ENCODE data around the gene CDH24.
A peak's percentile ranks its signal among the peaks of the same experiment; 100 is the strongest.

Gene CDH24

DNA sequence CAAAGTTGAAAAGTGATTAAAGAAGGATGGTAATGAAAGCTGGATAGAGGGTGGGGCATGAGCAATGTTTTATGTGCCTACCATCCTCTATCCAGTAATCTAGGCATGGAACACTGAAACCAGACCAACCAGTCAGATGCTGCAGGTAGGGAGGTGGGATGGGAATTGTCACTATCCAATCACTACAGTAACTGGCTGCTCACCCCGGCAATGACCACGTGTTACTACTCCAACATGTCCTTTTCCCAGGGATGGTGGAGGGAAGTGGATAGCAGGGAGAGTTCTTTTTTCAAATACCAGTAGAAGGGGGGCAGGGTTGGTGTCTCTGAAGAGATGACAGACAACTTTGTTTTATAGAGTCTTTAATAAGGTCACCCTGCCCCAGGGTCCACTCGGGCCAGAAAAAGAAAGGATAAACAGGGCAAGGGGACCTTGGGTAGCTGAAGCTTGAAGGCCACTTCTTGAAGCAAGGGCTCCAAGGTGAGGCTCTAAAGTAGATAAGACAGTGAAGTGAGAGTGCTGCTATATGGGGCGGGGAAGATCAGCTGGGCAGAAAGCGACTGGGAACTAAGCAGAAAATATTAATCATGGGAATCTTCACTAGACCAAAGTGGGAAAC, 14.7 kb upstream of the CDH24 start:
- Histone ChIP-seq H3K9me3 (no peaks in the 10 kb centered on the region), H3K36me3 (peaks cover 57% of the 10 kb centered on the region), H3K27me3 (no peaks in the 10 kb centered on the region), H3K4me3 (ENCODE audit: low read depth, low read length) (peak overlapping the region; percentile 99), H3K4me1 (peaks cover 23% of the 10 kb centered on the region)
- DNase-seq = no peak
- TF ChIP-seq, protein P1, sequence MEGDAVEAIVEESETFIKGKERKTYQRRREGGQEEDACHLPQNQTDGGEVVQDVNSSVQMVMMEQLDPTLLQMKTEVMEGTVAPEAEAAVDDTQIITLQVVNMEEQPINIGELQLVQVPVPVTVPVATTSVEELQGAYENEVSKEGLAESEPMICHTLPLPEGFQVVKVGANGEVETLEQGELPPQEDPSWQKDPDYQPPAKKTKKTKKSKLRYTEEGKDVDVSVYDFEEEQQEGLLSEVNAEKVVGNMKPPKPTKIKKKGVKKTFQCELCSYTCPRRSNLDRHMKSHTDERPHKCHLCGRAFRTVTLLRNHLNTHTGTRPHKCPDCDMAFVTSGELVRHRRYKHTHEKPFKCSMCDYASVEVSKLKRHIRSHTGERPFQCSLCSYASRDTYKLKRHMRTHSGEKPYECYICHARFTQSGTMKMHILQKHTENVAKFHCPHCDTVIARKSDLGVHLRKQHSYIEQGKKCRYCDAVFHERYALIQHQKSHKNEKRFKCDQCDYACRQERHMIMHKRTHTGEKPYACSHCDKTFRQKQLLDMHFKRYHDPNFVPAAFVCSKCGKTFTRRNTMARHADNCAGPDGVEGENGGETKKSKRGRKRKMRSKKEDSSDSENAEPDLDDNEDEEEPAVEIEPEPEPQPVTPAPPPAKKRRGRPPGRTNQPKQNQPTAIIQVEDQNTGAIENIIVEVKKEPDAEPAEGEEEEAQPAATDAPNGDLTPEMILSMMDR (IDR thresholded peaks at IDR 0.05; ENCODE audit: low read depth, low read length) = no peak

DNA sequence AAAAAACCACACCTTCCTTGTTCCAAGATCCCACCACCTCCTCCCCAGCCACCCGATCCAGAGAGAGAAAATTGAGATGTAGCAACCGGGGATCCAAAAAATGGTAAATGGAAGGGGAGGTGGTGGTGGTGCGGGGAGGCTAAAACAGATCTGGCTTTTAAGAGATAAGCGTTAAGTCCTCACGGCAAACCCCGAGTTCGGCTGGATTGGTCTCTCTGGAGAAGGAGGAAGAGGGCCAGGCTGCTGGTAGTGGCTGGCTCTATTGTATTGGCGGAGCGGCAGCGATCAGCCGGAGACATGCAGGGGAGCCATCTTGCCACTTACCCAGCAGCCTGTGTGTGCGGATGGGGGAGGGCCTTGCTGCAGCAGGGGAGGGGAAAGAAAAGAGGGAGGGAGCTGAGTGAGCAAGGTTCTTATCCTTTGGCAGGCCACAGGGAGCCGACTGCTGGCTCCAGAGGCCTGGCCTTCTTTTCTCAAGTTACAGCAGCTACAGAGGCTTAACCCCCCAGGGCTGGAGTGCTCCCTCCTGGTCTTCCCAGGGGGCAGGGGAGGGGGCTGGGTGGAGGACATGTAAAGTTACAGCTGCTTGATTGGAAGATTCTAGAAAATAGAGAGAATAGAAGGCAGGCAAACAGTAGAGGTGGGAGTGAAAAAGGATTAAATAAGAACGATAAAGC, 14.1 kb upstream of the CDH24 start:
- DNase-seq = peak; percentile 89
- no peaks in the 10 kb centered on the region for H3K9me3 ChIP-seq
- H3K36me3 ChIP-seq = peaks cover 56% of the 10 kb centered on the region
- peaks cover 23% of the 10 kb centered on the region for H3K4me1 ChIP-seq
- TF ChIP-seq, protein P1 (IDR thresholded peaks at IDR 0.05; ENCODE audit: low read depth, low read length) = no peak
- H3K4me3 ChIP-seq (ENCODE audit: low read depth, low read length) = peak overlapping the region; percentile 99
- H3K27me3 ChIP-seq = no peaks in the 10 kb centered on the region

DNA sequence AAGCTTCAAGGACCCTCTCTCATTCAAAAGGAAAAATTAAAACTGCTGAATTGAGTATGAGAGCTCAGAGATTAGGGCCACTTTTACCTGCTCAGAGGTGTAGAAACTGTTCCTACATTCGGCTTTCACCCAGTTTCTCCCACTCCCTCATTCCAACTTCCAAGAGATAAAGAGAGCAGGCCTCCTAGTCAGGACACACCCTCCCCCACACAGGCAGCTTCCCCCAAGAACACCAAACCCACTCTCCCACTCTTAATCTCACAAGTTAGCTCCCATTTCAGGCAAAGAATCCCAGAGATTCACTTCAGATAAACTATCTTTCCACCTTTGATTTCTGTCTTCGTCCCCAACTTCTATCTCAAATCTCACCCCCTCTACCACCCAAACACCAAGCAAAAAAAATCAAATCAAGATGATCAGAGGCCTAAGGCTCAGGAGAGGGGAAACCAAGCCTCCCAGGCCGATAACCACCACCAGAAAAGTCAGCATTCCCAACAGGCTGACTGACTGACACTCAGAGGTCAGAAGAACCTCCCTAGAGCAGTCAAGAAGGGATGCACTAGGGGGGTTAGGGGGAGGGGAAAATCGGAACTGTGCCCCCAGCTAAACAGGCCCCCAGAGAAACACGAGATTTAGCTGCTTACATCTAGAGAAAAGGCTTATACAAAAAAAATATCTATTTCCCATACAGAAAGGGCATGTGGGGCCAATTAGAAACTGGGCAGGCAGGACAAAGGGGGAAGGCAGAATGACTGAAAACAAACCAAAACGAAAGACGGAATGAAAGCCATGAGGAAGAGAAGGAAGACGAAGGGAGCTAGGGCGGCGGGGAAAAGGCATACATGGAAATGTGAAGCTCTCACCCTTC, 13.2 kb upstream of the CDH24 start:
- Histone ChIP-seq H3K4me3 (ENCODE audit: low read depth, low read length) (peak overlapping the region; percentile 99), H3K4me1 (peaks cover 23% of the 10 kb centered on the region), H3K36me3 (peaks cover 57% of the 10 kb centered on the region), H3K9me3 (no peaks in the 10 kb centered on the region), H3K27me3 (no peaks in the 10 kb centered on the region)
- no peak for DNase-seq
- TF ChIP-seq, protein P1 (IDR thresholded peaks at IDR 0.05; ENCODE audit: low read depth, low read length) = no peak

DNA sequence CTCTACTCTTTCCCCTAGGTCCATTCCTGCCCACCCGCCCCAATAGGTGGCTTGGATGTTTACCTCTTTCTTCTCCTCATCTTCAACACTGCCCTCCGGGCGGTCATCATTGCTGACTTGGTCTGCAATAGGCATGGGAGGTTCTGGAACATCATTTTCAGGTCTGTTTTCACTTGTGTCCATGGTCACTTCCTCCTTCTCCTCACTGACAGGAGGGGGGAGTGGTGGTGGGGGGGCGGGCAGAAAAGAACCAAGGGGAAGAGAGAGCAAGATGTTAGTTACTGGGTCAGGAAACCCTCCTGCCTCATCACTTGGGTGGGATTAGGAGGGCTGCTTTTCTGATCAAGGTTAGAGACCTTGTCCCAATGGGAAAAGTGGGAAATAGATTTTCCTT, 12.1 kb upstream of the CDH24 start:
- TF ChIP-seq, protein P1 (IDR thresholded peaks at IDR 0.05; ENCODE audit: low read depth, low read length) = no peak
- H3K9me3 ChIP-seq = no peaks in the 10 kb centered on the region
- H3K4me1 ChIP-seq = peaks cover 23% of the 10 kb centered on the region
- H3K4me3 ChIP-seq (ENCODE audit: low read depth, low read length) = peak overlapping the region; percentile 12; the same call in 1 of the 2 replicates
- no peak for DNase-seq
- peaks cover 61% of the 10 kb centered on the region for H3K36me3 ChIP-seq
- no peaks in the 10 kb centered on the region for H3K27me3 ChIP-seq

DNA sequence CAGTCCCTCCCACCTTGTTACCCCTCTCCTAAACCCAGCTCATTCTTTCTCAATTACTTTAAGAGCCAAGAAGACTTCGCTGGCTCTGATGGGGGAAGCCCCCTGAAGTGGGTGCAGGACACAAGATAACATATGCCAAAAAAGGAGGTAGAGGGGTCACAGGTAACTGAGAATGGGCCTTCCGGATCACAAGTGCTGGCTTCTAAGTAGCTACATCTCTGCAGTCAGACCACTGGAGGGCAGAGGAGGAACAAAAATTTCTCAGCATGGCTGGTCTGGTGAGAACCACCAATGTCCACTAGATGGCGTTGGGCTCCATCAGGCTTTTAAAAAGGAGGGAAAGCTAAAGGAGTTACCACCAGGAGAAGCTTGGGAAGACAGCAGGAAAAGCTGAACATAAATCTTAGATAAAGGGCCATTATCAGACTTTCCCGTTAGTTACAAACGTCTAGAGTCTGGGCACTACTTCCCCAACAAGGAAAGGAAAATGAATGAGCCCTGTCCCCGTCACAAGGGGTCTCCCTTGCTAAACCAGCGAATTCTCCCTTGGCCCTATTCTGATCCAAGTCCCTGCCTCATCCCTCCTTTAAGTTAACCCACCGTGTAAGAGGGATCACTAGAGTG, 11.6 kb upstream of the CDH24 start:
- peak overlapping the region; percentile 23 for H3K4me3 ChIP-seq (ENCODE audit: low read depth, low read length)
- peaks cover 23% of the 10 kb centered on the region for H3K4me1 ChIP-seq
- H3K36me3 ChIP-seq = peaks cover 63% of the 10 kb centered on the region
- H3K9me3 ChIP-seq = no peaks in the 10 kb centered on the region
- TF ChIP-seq, protein P1 (IDR thresholded peaks at IDR 0.05; ENCODE audit: low read depth, low read length) = peak; percentile 100
- H3K27me3 ChIP-seq = no peaks in the 10 kb centered on the region
- peak; percentile 84 for DNase-seq

Measured in BE2C (cell line).